Loucy (cell line): Measurements from ENCODE around the gene HACL1.
A peak's percentile ranks its signal among the peaks of the same experiment; 100 is the strongest.

Experiments
- H2AFZ ChIP-seq: fragments of 200-600 bp; sonication (generic); 2 replicates; pipeline ENCODE4 v1.6.0; 2016; ENCODE audit warnings: antibody characterized with exemption, mild to moderate bottlenecking, low read length, moderate library complexity
- H3F3A ChIP-seq: fragments of 200-600 bp; 2 replicates; pipeline ENCODE4 v1.6.0; 2016; ENCODE audit warnings: antibody characterized with exemption, low read depth, mild to moderate bottlenecking
- H3K27me3 ChIP-seq: fragments of 200-600 bp; sonication (generic); 2 replicates; pipeline ENCODE4 v1.6.1; 2014; ENCODE audit warnings: low read length, mild to moderate bottlenecking; ENCODE audit not compliant: insufficient read depth, poor library complexity, severe bottlenecking
- H3K36me3 ChIP-seq: fragments of 200-600 bp; sonication (generic); 2 replicates; pipeline ENCODE4 v1.6.1; 2016; ENCODE audit warnings: low read length; ENCODE audit not compliant: insufficient read depth
- H3K4me1 ChIP-seq: fragments of 200-600 bp; sonication (generic); 2 replicates; pipeline ENCODE4 v1.5.1; 2014; ENCODE audit warnings: low read length, mild to moderate bottlenecking; ENCODE audit not compliant: insufficient read depth, poor library complexity, severe bottlenecking
- H3K4me2 ChIP-seq: fragments of 200-600 bp; sonication (generic); 2 replicates; pipeline ENCODE4 v1.6.0; 2014; ENCODE audit warnings: antibody characterized with exemption, low read length, low read depth, mild to moderate bottlenecking; ENCODE audit not compliant: poor library complexity, severe bottlenecking
- H3K4me3 ChIP-seq: fragments of 200-600 bp; sonication (generic); 2 replicates; pipeline ENCODE4 v1.5.1; 2014; ENCODE audit warnings: low read length, mild to moderate bottlenecking, mixed read lengths; ENCODE audit not compliant: poor library complexity, severe bottlenecking
- H3K79me2 ChIP-seq: fragments of 200-600 bp; sonication (generic); 2 replicates; pipeline ENCODE4 v1.6.1; 2014; ENCODE audit warnings: low read length; ENCODE audit not compliant: insufficient read depth
- H3K9ac ChIP-seq: fragments of 200-600 bp; sonication (generic); 2 replicates; pipeline ENCODE4 v1.6.0; 2014; ENCODE audit warnings: mild to moderate bottlenecking, low read depth, low read length, moderate library complexity; ENCODE audit not compliant: poor library complexity, severe bottlenecking
- H3K9me2 ChIP-seq: fragments of 200-600 bp; sonication (generic); replicated peaks from 2 replicates; pipeline ENCODE4 v1.6.1; 2016; ENCODE audit warnings: low read depth, low read length, mixed read lengths
- H3K9me3 ChIP-seq: fragments of 200-600 bp; sonication (generic); 2 replicates; pipeline ENCODE4 v1.6.1; 2014; ENCODE audit warnings: mild to moderate bottlenecking, antibody characterized with exemption, low read length, low read depth; ENCODE audit not compliant: insufficient read depth
- H4K20me1 ChIP-seq: fragments of 200-600 bp; sonication (generic); 2 replicates; pipeline ENCODE4 v1.6.0; 2014; ENCODE audit warnings: antibody characterized with exemption, low read length, mild to moderate bottlenecking; ENCODE audit not compliant: insufficient read depth, poor library complexity, severe bottlenecking
- EZH2phosphoT487 ChIP-seq: fragments of 200-600 bp; IDR thresholded peaks from 2 replicates; pipeline ENCODE4 v1.6.1; 2018; ENCODE audit warnings: antibody characterized with exemption, mild to moderate bottlenecking, moderate library complexity, borderline replicate concordance
- TF ChIP-seq, protein P1 (sequence below): fragments of 200-600 bp; sonication (generic); conservative IDR thresholded peaks from 2 replicates; pipeline ENCODE4 v1.5.1; 2014; ENCODE audit warnings: mild to moderate bottlenecking, antibody characterized with exemption, low read length

HACL1 gene

DNA sequence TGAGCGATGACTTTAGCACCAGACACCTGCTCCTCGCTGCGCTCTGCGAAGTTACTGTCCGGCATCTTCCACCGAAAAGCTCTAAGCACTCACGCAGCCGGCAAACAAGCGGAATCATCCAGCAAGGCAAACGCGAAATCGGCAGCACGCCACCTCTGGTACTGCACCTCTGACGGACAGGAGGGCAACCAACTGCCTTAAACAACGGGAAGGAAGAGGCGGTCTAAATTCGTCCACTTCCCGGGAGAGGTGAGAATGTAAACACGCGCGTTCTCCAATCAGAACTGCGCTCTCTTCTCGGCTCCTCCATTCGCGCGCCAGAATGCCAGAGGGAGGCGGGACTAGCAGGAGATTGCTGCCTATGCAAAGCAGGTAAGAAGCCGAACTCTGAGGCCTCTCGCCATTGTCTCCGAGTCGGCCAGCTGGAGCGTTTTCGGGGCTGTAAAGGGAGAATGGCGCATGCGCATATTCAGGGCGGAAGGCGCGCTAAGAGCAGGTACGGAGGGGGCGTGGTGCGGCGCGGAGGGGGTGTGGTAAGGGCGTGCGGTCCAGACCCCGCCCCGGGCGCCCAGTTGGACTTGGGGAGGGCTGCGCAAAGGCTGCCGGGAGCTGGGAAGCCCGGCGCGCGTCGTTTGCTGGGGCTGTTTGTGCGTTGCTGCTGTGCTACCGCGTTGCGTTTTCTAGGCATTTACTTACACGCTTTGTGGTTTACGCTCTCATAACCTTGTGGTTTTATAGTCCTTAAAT, at the start of gene HACL1, which contains the start of gene BTD:
Gene HACL1 (minus strand): TSS at position 171 of the 747 bp plus-strand sequence. CDS start 106 bp downstream, at position 65.
Gene BTD (plus strand): TSS at position 347 of the 747 bp plus-strand sequence. CDS start 33,695 bp downstream, outside the sequence.
- Histone ChIP-seq H3K9me3 (no peaks in the 10 kb centered on the region), H3K27me3 (no peaks in the 10 kb centered on the region), H3K9ac (peak within 1 kb of the TSS; percentile 79), H2AFZ (peak within 1 kb of the TSS; percentile 90), H3K4me2 (peak within 1 kb of the TSS; percentile 96), H4K20me1 (no peaks in the 10 kb centered on the region), H3K4me3 (peak within 1 kb of the TSS; percentile 87), H3K9me2 (no peaks in the 10 kb centered on the region), H3F3A (no peaks in the 10 kb centered on the region), H3K36me3 (no peaks in the 10 kb centered on the region; the same call in 1 of the 2 replicates), H3K79me2 (peaks cover 28% of the 10 kb centered on the region), H3K4me1 (peaks cover 9% of the 10 kb centered on the region)
- TF ChIP-seq, protein P1, sequence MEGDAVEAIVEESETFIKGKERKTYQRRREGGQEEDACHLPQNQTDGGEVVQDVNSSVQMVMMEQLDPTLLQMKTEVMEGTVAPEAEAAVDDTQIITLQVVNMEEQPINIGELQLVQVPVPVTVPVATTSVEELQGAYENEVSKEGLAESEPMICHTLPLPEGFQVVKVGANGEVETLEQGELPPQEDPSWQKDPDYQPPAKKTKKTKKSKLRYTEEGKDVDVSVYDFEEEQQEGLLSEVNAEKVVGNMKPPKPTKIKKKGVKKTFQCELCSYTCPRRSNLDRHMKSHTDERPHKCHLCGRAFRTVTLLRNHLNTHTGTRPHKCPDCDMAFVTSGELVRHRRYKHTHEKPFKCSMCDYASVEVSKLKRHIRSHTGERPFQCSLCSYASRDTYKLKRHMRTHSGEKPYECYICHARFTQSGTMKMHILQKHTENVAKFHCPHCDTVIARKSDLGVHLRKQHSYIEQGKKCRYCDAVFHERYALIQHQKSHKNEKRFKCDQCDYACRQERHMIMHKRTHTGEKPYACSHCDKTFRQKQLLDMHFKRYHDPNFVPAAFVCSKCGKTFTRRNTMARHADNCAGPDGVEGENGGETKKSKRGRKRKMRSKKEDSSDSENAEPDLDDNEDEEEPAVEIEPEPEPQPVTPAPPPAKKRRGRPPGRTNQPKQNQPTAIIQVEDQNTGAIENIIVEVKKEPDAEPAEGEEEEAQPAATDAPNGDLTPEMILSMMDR: peak; percentile 43
- no peak for TF ChIP-seq EZH2phosphoT487

DNA sequence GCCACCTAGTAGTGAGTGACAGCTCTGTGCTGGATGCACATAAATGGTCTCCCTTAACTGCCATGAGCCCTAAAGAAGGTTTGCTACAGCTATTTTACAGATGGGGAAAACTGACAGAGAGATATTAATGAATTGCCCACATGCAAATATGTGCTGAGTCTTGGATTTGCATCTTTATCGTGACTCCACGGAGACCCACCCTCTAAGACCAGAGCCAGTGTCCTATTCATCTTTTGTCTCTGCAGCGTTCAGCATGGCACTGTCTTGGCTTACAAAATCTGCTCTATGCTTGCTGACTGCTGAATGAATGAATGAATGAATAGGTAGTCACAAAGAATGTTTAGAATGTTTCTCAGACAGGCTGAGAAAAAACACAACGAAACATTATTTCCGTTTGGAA, 48.5 kb upstream of the HACL1 start:
- Histone ChIP-seq H3K9ac (no peak overlapping the region), H3K4me2 (no peak overlapping the region)

DNA sequence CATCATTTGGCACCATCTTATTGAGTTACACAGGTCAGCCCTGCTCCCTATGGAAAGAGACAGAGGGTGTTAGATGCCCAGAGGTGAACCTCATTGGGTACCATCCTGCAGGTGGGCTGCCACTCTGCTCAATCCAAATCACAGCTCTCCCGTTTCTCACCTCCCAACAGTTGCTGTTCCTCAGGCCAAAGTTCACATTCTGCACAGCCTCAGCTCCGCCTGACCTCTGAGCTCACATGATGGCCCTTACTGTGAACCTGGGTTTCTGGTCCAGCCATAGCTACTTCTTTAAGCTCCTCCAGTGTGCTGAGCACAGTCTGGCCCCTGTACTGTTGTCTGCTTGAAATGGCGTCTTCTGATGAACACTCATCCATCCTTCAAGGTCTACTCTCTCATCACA, 48.0 kb upstream of the HACL1 start:
- Histone ChIP-seq H3K4me3 (no peak overlapping the region), H3K9ac (no peak overlapping the region), H3K9me2 (no peaks in the 10 kb centered on the region), H3K9me3 (no peaks in the 10 kb centered on the region), H3K79me2 (no peaks in the 10 kb centered on the region), H2AFZ (no peak overlapping the region), H4K20me1 (peaks cover 9% of the 10 kb centered on the region), H3K4me1 (peaks cover 20% of the 10 kb centered on the region), H3K4me2 (no peak overlapping the region), H3F3A (peaks cover 5% of the 10 kb centered on the region; the same call in 1 of the 2 replicates), H3K27me3 (peaks cover 49% of the 10 kb centered on the region), H3K36me3 (no peaks in the 10 kb centered on the region)
- TF ChIP-seq, protein P1: no peak
- TF ChIP-seq EZH2phosphoT487: no peak

More for the DNA sequence above, 48.5 kb upstream of the HACL1 start:
- H3F3A ChIP-seq: peaks cover 5% of the 10 kb centered on the region; the same call in 1 of the 2 replicates
- H3K4me3 ChIP-seq: no peak overlapping the region
- peaks cover 9% of the 10 kb centered on the region for H4K20me1 ChIP-seq
- H3K4me1 ChIP-seq: peaks cover 20% of the 10 kb centered on the region
- H3K9me3 ChIP-seq: no peaks in the 10 kb centered on the region
- no peak for TF ChIP-seq EZH2phosphoT487
- TF ChIP-seq, protein P1: no peak
- H3K36me3 ChIP-seq: no peaks in the 10 kb centered on the region
- peaks cover 49% of the 10 kb centered on the region for H3K27me3 ChIP-seq
- no peak overlapping the region for H2AFZ ChIP-seq
- H3K79me2 ChIP-seq: no peaks in the 10 kb centered on the region
- no peaks in the 10 kb centered on the region for H3K9me2 ChIP-seq
